IMR-90 (cell line): ENCODE data around the gene RPP21. TPM values are rescaled to one million over a fixed set of nuclear protein-coding genes. Genes with fewer than 3 reads are reported as not detected.

Experiments used
- ATAC-seq: fragments of 200-7000 bp; cut with Tn5 transposase; 2 replicates; pipeline ENCODE4 v1.9.1; 2020; ENCODE audit warnings: low read depth, mild to moderate bottlenecking, moderate library complexity
- BruUV-seq: library from RNA; stranded (reverse); fragments of 400-500 nt; replicated peaks from 2 replicates; lab custom pipeline; 2021; lab: Mats Ljungman, UMichigan
- CTCF ChIA-PET: fragments of 300-600 bp; formaldehyde crosslinking; extraction: SDS; loops from one replicate; lab custom pipeline; 2021; ENCODE audit warnings: antibody characterized with exemption; lab: Yijun Ruan, JAX
- POLR2A ChIA-PET: fragments of 300-600 bp; sonication (Branson Sonifier 250); formaldehyde crosslinking; loops from one replicate; lab custom pipeline; 2022; ENCODE audit warnings: antibody characterized with exemption; ENCODE audit not compliant: unreplicated experiment; lab: Charles Lee
- DNase-seq: peaks from one replicate; pipeline ENCODE4 v3.0.0; 2013
- H2AFZ ChIP-seq: replicated peaks from 2 replicates; pipeline ENCODE3; 2013; ENCODE audit warnings: low read length, mild to moderate bottlenecking; ENCODE audit not compliant: poor library complexity
- H2AK5ac ChIP-seq: 2 replicates; pipeline ENCODE4 v1.6.1; 2013; ENCODE audit warnings: low read depth, low read length, inconsistent platforms
- H2AK9ac ChIP-seq: replicated peaks from 2 replicates; pipeline ENCODE3; 2013; ENCODE audit warnings: mild to moderate bottlenecking, low read depth, low read length, moderate library complexity; ENCODE audit not compliant: poor library complexity
- H2BK120ac ChIP-seq: 2 replicates; pipeline ENCODE4 v1.6.1; 2013; ENCODE audit warnings: low read depth, low read length, inconsistent platforms
- H2BK15ac ChIP-seq: 3 replicates; pipeline ENCODE4 v1.6.1; 2013; ENCODE audit warnings: low read depth, low read length, inconsistent platforms
- H2BK20ac ChIP-seq: 2 replicates; pipeline ENCODE4 v1.6.1; 2013; ENCODE audit warnings: low read depth, mild to moderate bottlenecking, inconsistent platforms, low read length, moderate library complexity
- H2BK5ac ChIP-seq: 2 replicates; pipeline ENCODE4 v1.6.1; 2013; ENCODE audit warnings: mild to moderate bottlenecking, low read depth, low read length, inconsistent platforms; ENCODE audit not compliant: poor library complexity, severe bottlenecking
- H3K14ac ChIP-seq: replicated peaks from 2 replicates; pipeline ENCODE4 v1.6.1; 2013; ENCODE audit warnings: low read depth, low read length, inconsistent platforms
- H3K18ac ChIP-seq: 2 replicates; pipeline ENCODE4 v1.6.1; 2013; ENCODE audit warnings: low read depth, low read length, control low read depth
- H3K23ac ChIP-seq: 2 replicates; pipeline ENCODE4 v1.6.1; 2013; ENCODE audit warnings: low read depth, low read length, inconsistent platforms
- H3K27ac ChIP-seq: 2 replicates; pipeline ENCODE4 v1.5.1; 2013; ENCODE audit warnings: mild to moderate bottlenecking, control low read depth, low read length; ENCODE audit not compliant: insufficient read depth
- H3K27me3 ChIP-seq: 2 replicates; pipeline ENCODE4 v1.6.1; 2013; ENCODE audit warnings: low read length; ENCODE audit not compliant: control insufficient read depth, insufficient read depth
- H3K36me3 ChIP-seq: 2 replicates; pipeline ENCODE4 v1.6.1; 2013; ENCODE audit warnings: low read length, mixed read lengths; ENCODE audit not compliant: control insufficient read depth, insufficient read depth
- H3K4ac ChIP-seq: 2 replicates; pipeline ENCODE4 v1.6.1; 2013; ENCODE audit warnings: low read depth, low read length, inconsistent platforms
- H3K4me1 ChIP-seq: 2 replicates; pipeline ENCODE4 v1.6.1; 2013; ENCODE audit warnings: low read length, mixed read lengths; ENCODE audit not compliant: control insufficient read depth, insufficient read depth
- H3K4me2 ChIP-seq: 2 replicates; pipeline ENCODE4 v1.6.1; 2013; ENCODE audit warnings: low read depth, mild to moderate bottlenecking, control low read depth, low read length, moderate library complexity
- H3K4me3 ChIP-seq: 2 replicates; pipeline ENCODE4 v1.5.1; 2013; ENCODE audit warnings: low read depth, mild to moderate bottlenecking, control low read depth, low read length, moderate library complexity; ENCODE audit not compliant: insufficient read depth
- H3K56ac ChIP-seq: 2 replicates; pipeline ENCODE4 v1.6.1; 2013; ENCODE audit warnings: low read length, inconsistent platforms; ENCODE audit not compliant: insufficient read depth; ENCODE audit errors: extremely low read depth
- H3K79me1 ChIP-seq, 2 experiments: 2 replicates each; pipeline ENCODE4 v1.6.1; 2013; ENCODE audit warnings: low read length in 2 of 2, inconsistent platforms in 1 of 2, low read depth in 1 of 2
- H3K9ac ChIP-seq: 2 replicates; pipeline ENCODE4 v1.6.1; 2013; ENCODE audit warnings: low read depth, low read length, control low read depth
- H3K9me1 ChIP-seq: 2 replicates; pipeline ENCODE4 v1.6.1; 2013; ENCODE audit warnings: low read length, inconsistent platforms; ENCODE audit not compliant: insufficient read depth
- H3K9me3 ChIP-seq: 2 replicates; pipeline ENCODE4 v1.6.1; 2013; ENCODE audit warnings: low read length; ENCODE audit not compliant: control insufficient read depth, insufficient read depth
- H4K20me1 ChIP-seq: 2 replicates; pipeline ENCODE4 v1.6.1; 2013; ENCODE audit warnings: low read length, inconsistent platforms; ENCODE audit not compliant: insufficient read depth
- H4K5ac ChIP-seq: 2 replicates; pipeline ENCODE4 v1.6.1; 2013; ENCODE audit warnings: mild to moderate bottlenecking, low read depth, low read length, control low read depth
- H4K8ac ChIP-seq, 2 experiments: 2 replicates each; pipeline ENCODE4 v1.6.1; 2013; ENCODE audit warnings: low read depth in 2 of 2, low read length in 2 of 2, control low read depth in 1 of 2, inconsistent platforms in 1 of 2
- H4K91ac ChIP-seq: 2 replicates; pipeline ENCODE4 v1.6.1; 2013; ENCODE audit warnings: low read depth, low read length, inconsistent platforms; ENCODE audit not compliant: insufficient read depth
- CEBPB ChIP-seq: IDR thresholded peaks from 2 replicates; pipeline ENCODE4 v1.6.1; 2012; ENCODE audit warnings: low read depth, low read length, improper control_type of control experiment
- CHD1 ChIP-seq: IDR thresholded peaks from 2 replicates; pipeline ENCODE4 v1.6.1; 2012; ENCODE audit warnings: low read depth, low read length, improper control_type of control experiment
- CTCF ChIP-seq: conservative IDR thresholded peaks from 2 replicates; pipeline ENCODE4 v1.5.1; 2012; ENCODE audit warnings: mild to moderate bottlenecking, low read depth, low read length, improper control_type of control experiment
- ELK1 ChIP-seq: fragments of 150-350 bp; IDR thresholded peaks from 2 replicates; pipeline ENCODE4 v1.6.1; 2016; ENCODE audit warnings: low read depth, mild to moderate bottlenecking, low read length, moderate library complexity, borderline replicate concordance
- FOS ChIP-seq: fragments of 150-350 bp; IDR thresholded peaks from 2 replicates; pipeline ENCODE4 v1.6.1; 2016; ENCODE audit warnings: low read depth, low read length
- MAFK ChIP-seq: IDR thresholded peaks from 2 replicates; pipeline ENCODE4 v1.6.1; 2012; ENCODE audit warnings: low read depth, low read length, improper control_type of control experiment
- MAZ ChIP-seq: IDR thresholded peaks from 2 replicates; pipeline ENCODE4 v1.6.1; 2012; ENCODE audit warnings: low read depth, mild to moderate bottlenecking, low read length, improper control_type of control experiment, moderate library complexity, borderline replicate concordance
- MXI1 ChIP-seq: IDR thresholded peaks from 2 replicates; pipeline ENCODE4 v1.6.1; 2012; ENCODE audit warnings: low read depth, mild to moderate bottlenecking, low read length, moderate library complexity, borderline replicate concordance
- NFE2L2 ChIP-seq: fragments of 150-350 bp; IDR thresholded peaks from 2 replicates; pipeline ENCODE4 v1.6.1; 2016; ENCODE audit warnings: low read depth, mild to moderate bottlenecking, low read length
- POLR2A ChIP-seq: IDR thresholded peaks from 2 replicates; pipeline ENCODE4 v1.6.1; 2012; ENCODE audit warnings: mild to moderate bottlenecking, low read depth, low read length
- RCOR1 ChIP-seq: IDR thresholded peaks from 2 replicates; pipeline ENCODE4 v1.6.1; 2012; ENCODE audit warnings: mild to moderate bottlenecking, low read length, improper control_type of control experiment; ENCODE audit not compliant: insufficient replicate concordance
- RFX5 ChIP-seq: IDR thresholded peaks from 2 replicates; pipeline ENCODE4 v1.8.0; 2012; ENCODE audit warnings: low read depth, mild to moderate bottlenecking, low read length, moderate library complexity
- SMC3 ChIP-seq: fragments of 150-350 bp; IDR thresholded peaks from 2 replicates; pipeline ENCODE4 v1.6.1; 2016; ENCODE audit warnings: low read depth, mild to moderate bottlenecking, antibody characterized with exemption, low read length, moderate library complexity
- USF2 ChIP-seq: fragments of 150-350 bp; IDR thresholded peaks from 2 replicates; pipeline ENCODE4 v1.6.1; 2017; ENCODE audit warnings: mild to moderate bottlenecking, antibody characterized with exemption, low read length, low read depth
- WGBS, 2 experiments: methylation state at CpG; one replicate each; pipeline versions ENCODE4 v1.1.5 to v1.1.7; 2013; ENCODE audit warnings: missing lambda C conversion rate in 2 of 2; ENCODE audit not compliant: insufficient read length in 1 of 2; ENCODE audit errors: extremely low coverage in 2 of 2; 5-methylcytosine and 5-hydroxymethylcytosine counted together
- dilution Hi-C: fragments of 300-500 bp; cut with HindIII; formaldehyde crosslinking; loops from one replicate; pipeline ENCODE4 v1.14.3; 2018; ENCODE audit warnings: low sequenced_read_pairs; ENCODE audit not compliant: unreplicated experiment
- in situ Hi-C: fragments of 300-500 bp; cut with MboI; formaldehyde crosslinking; loops from 3 replicates; pipeline ENCODE4 v1.14.3; 2019; ENCODE audit warnings: low sequenced_read_pairs, inconsistent platforms, mixed read lengths
- intact Hi-C: fragments of 100-400 bp; cut with micrococcal nuclease; formaldehyde crosslinking; loops from 2 replicates; pipeline ENCODE4 v1.10.0; 2022
- polyA plus RNA-seq, 3 experiments: library from polyadenylated mRNA; depleted of rRNA; stranded (reverse); fragments of >200 nt; gene quantifications; 2 replicates each; pipeline ENCODE4 v1.2.3, GENCODE V29; 2012; ENCODE audit warnings: low replicate concordance in 1 of 3
- total RNA-seq: library from RNA; depleted of rRNA; stranded (reverse); fragments of >200 nt; gene quantifications from 2 replicates; pipeline ENCODE4 v1.2.3, GENCODE V29; 2012

RPP21 gene
- total and polyA plus RNA-seq, 2 of the 4 experiments (the other 2 are of a cell fraction): 28.9 to 79.1 TPM

GRCh38 chr6:30325873-30326525 is 19.0 kb upstream of the RPP21 start:
- Histone ChIP-seq H3K56ac (peak overlapping the region; percentile 95), H3K4me3 (peak overlapping the region; percentile 96), H3K79me1 (peaks cover 16 to 38% of the 10 kb centered on the region in 2 experiments), H3K14ac (peak overlapping the region; percentile 96), H4K91ac (peak overlapping the region; percentile 98), H3K23ac (peak overlapping the region; percentile 55; the same call in 1 of the 2 replicates), H3K4me1 (peaks cover 5% of the 10 kb centered on the region; the same call in 1 of the 2 replicates), H3K9me1 (peaks cover 4% of the 10 kb centered on the region), H2AK5ac (peak overlapping the region; percentile 79; the same call in 1 of the 2 replicates), H4K5ac (peak overlapping the region; percentile 35), H2BK20ac (no peak overlapping the region), H4K20me1 (peaks cover 17% of the 10 kb centered on the region), H3K9me3 (no peaks in the 10 kb centered on the region), H3K9ac (peak overlapping the region; percentile 90), H3K4ac (peak overlapping the region; percentile 96), H3K36me3 (peaks cover 10% of the 10 kb centered on the region; the same call in 1 of the 2 replicates), H3K27me3 (no peaks in the 10 kb centered on the region), H2BK15ac (0 out of 3 replicates have a peak overlapping the region, but pooled peaks have one; percentile 7), H3K18ac (peak overlapping the region; percentile 14; the same call in 1 of the 2 replicates), H3K4me2 (peak overlapping the region; percentile 84), H4K8ac (peak overlapping the region; percentile 97 to 98), H3K27ac (peak overlapping the region; percentile 96), H2BK120ac (peak overlapping the region; percentile 87), H2BK5ac (peak overlapping the region; percentile 88), H2AFZ (peak overlapping the region; percentile 96), H2AK9ac (peak overlapping the region; percentile 94)
- BruUV-seq: no TSS peak
- ChIA-PET POLR2A (interaction anchor here (1.1 kb wide), 1 partner anchor 14 kb away, joined by 3 read pairs; no protein-coding TSS in a partner anchor), CTCF (no interaction called here)
- in situ Hi-C loops (no loop called here), dilution Hi-C loops (no loop called here), intact Hi-C loops (loop anchor here (1.0 to 5.0 kb wide), 2 partner anchors 69 to 107 kb away; no protein-coding TSS in a partner anchor)
- WGBS, 2 experiments: 0% methylated on average over 8 of the region's 29 CpGs; no CpG with 5 or more reads in 1 of the 2 experiments
- ATAC-seq: peak; percentile 65
- peak; percentile 79 for DNase-seq
- no peak for TF ChIP-seq MAFK
- no peak for TF ChIP-seq FOS
- no peak for TF ChIP-seq SMC3
- TF ChIP-seq RCOR1: no peak
- TF ChIP-seq CTCF: no peak
- no peak for TF ChIP-seq RFX5
- no peak; the same call in 1 of the 2 replicates for TF ChIP-seq CHD1
- TF ChIP-seq CEBPB: no peak
- TF ChIP-seq MXI1: peak; percentile 85; the same call in 1 of the 2 replicates
- TF ChIP-seq ELK1: no peak
- no peak for TF ChIP-seq MAZ
- TF ChIP-seq NFE2L2: no peak
- peak; percentile 24; the same call in 1 of the 2 replicates for TF ChIP-seq USF2
- no peak for TF ChIP-seq POLR2A
